ENCODE measurements around the gene ZNF384.

GRCh38 chr12:6672143-6672542 is 17.0 kb downstream of the ZNF384 start:
- TF ChIP-seq ZNF687 (IDR thresholded peaks at IDR 0.05) (no peak), CEBPB (IDR thresholded peaks at IDR 0.05; ENCODE audit: borderline replicate concordance in 1 of 2, low read depth in 2 of 2, low read length in 2 of 2) (no peak), EED (IDR thresholded peaks at IDR 0.05; ENCODE audit: low read depth) (no peak), POLR2AphosphoS5 (IDR thresholded peaks at IDR 0.05; ENCODE audit: low read length) (no peak), CTCF (IDR thresholded peaks at IDR 0.05 in 2 of 3, conservative IDR thresholded peaks at IDR 0.05 in 1 of 3; ENCODE audit: control insufficient read depth in 2 of 3, extremely low read depth in 1 of 3, insufficient read depth in 1 of 3, low read depth in 3 of 3, low read length in 3 of 3) (no peak), TCF12 (IDR thresholded peaks at IDR 0.05; ENCODE audit: low read depth, low read length) (no peak), EZH2 (IDR thresholded peaks at IDR 0.05; ENCODE audit: borderline replicate concordance, control insufficient read depth, low read depth, low read length) (no peak), RAD21 (IDR thresholded peaks at IDR 0.05; ENCODE audit: insufficient read depth, low read depth, low read length) (no peak), PBX3 (IDR thresholded peaks at IDR 0.05; ENCODE audit: insufficient replicate concordance, low read depth, low read length) (no peak), ZNF24 (IDR thresholded peaks at IDR 0.05) (no peak)
